HG02571 (cell line): ENCODE results near the gene CGB7.

Experiments
- ATAC-seq: cut with Tn5 transposase; IDR thresholded peaks from one replicate; pipeline ENCODE4 v1.9.1; 2021; ENCODE audit warnings: mild to moderate bottlenecking, moderate library complexity; ENCODE audit not compliant: unreplicated experiment

Gene CGB7

GRCh38 chr19:49017041-49017665 lies 40.4 kb downstream of the CGB7 start, which contains the start of gene LHB:
LHB (minus strand) TSS chr19:49017091; CDS start chr19:49017081, 10 bp downstream.
- ATAC-seq: no peak

GRCh38 chr19:49016067-49016839 lies 41.3 kb downstream of the CGB7 start:
- ATAC-seq: no peak

- ATAC-seq: no peak
Measured at GRCh38 chr19:49014870-49015255, 42.7 kb downstream of the CGB7 start.

- ATAC-seq: no peak
Measured at GRCh38 chr19:49014123-49014869, 43.3 kb downstream of the CGB7 start.

GRCh38 chr19:49011194-49011593 lies 46.4 kb downstream of the CGB7 start:
- no peak for ATAC-seq

- no peak for ATAC-seq
Measured at GRCh38 chr19:49010453-49010852, 47.1 kb downstream of the CGB7 start.

GRCh38 chr19:49009828-49010227 lies 47.7 kb downstream of the CGB7 start:
- ATAC-seq: no peak

- ATAC-seq: no peak
Measured at GRCh38 chr19:49006905-49007304, 50.6 kb downstream of the CGB7 start.

GRCh38 chr19:49004964-49005614 lies 52.5 kb downstream of the CGB7 start:
- ATAC-seq: no peak
